Stimulated activated CD4-positive, alpha-beta T cell treated with anti-CD3 and anti-CD28 coated beads, Interleukin-12 subunit alpha, Interleukin-12 subunit beta, amount 100 ng/mL, for 48 hours (primary cell): ENCODE measurements around the gene TRIM17.

Experiments
- DNase-seq, 3 donors: peaks; one replicate each; pipeline ENCODE4 v3.0.0-alpha.2; 2020; ENCODE audit warnings: low read depth in 2 of 3, low spot score in 1 of 3

Gene TRIM17

DNA sequence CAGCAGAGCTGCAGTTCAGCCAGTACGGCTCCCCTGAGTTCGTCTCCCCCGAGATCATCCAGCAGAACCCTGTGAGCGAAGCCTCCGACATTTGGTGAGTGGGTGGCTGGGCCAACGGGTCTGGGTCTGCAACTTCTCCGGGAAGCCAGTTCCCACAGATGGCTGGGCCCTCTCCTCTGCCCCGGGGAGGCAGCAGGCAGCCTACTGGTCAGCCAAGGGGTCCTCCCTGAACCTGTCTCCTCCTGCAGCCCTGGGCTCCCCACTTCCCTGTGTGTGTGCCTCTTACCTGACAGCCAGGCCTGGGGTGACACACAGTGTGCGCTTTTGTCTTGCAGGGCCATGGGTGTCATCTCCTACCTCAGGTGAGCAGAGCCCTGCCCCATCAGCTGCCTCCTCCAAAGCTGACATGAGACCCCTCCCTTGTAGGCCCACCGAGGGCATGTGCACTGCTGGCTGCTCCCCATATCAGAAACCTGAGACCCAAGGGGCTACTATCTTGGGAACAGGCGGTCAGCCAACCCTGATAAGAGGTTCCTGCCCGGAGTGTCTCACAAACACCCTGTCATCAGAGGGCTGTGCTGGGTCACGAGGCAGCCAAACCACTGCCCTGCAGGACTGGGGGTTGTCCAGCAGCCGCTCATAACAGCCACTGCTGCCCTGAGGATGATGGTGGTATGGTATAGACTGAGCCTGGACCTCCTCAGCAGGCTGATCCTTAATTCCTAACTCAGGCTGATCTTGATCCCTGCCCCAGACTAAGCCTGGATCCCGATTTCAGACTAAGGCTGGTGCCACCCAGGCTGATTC is 47.7 kb downstream of the TRIM17 start:
- DNase-seq = no peak

DNA sequence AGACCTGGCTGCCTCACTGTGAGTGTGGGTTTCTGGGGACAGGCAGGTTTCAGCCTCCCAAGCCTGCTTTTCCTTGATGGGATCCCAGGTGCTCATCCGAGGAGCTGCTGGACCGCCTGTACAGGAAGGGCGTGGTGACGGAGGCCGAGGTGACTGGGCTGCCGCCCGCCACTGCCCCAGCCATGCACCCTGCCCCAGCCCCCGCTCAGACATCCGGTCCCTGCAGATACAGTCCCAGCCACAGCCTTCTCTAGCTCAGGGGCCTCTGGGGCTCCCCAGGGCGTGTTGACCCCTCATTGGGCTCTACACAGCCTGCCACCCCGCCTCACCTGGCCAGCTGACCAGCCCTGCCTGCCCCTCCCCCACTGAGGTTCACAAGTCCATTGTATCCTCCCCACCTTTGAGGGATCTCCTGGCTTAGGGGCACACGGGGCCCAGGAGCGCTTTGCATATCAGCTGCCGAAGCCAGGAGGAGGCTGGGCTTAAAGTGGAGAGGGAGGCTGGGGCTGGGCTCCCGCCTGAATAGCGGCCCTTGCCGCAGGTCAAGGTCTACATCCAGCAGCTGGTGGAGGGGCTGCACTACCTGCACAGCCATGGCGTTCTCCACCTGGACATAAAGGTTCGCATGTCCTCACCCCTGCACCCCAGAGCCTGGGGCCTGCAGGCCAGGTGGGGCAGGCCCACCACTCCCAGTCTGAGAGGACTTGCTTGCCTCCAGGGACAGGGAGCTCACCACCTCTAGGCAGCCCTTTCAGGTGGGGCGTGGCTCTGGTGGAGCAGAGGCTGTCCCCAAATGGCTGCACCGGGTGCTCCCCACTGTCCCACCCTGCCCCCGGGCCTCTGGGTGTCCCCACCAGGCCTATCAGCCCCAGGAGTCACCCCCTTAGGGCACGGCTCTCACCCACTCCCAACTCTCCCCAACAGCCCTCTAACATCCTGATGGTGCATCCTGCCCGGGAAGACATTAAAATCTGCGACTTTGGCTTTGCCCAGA is 48.6 kb downstream of the TRIM17 start:
- DNase-seq = no peak

DNA sequence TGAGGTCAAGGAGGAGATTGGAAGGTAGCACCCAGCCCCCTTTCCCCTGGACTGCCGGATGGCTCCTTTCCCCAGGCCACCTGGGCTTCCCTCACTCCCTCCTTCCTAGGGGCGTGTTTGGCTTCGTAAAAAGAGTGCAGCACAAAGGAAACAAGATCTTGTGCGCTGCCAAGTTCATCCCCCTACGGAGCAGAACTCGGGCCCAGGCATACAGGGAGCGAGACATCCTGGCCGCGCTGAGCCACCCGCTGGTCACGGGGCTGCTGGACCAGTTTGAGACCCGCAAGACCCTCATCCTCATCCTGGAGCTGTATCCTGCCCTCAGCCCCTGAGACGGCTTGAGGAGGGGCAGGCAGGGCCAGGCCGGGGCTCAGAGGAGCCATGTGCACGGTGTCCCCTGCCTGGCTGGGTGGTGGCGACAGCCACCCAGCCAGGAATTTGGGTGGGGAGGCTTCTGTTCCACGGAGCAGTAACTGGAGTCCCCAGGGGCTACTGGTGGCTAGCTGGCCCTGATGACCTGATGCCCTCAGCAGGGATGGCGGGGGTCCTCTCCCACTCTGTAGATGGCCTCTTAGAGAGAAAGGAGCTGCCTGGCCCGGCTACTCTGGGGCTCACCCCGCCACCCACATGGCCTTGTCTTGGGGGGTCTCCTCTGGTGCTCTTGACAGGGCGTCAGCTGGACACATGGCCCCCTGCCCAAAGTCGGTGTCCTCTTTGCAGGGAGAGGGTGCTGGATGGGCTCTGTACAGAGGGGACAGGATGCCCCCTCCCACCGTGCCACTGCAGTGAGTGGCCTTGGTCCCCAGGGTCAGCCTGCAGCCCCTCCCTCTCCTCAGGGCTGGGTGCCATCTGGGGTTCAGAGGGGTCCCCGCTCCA is 49.6 kb downstream of the TRIM17 start:
- no peak for DNase-seq

DNA sequence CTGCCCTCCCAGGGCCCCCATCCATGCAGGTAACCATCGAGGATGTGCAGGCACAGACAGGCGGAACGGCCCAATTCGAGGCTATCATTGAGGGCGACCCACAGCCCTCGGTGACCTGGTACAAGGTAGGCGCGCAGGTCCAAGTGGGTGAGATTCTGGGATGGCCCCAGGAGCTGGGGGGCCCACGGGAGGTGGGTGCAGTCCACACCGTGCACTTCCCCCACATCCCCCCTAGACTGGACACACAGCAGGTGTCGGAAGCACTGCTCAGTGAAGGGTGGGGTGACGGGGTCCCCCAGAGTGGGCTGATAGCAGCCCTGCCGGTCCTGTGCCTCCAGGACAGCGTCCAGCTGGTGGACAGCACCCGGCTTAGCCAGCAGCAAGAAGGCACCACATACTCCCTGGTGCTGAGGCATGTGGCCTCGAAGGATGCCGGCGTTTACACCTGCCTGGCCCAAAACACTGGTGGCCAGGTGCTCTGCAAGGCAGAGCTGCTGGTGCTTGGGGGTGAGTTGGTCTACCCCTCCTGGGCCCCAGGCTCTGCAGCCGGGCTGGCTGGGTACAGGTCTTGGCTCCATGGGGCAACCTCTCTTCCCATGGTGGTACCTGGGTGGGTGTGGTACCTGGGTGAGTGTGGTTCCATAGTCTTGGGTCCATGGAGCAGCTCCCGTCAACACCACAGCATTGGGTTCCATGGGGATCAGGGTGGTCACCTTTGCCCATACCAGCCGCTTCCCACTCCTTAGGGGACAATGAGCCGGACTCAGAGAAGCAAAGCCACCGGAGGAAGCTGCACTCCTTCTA is 50.4 kb downstream of the TRIM17 start:
- DNase-seq = no peak

DNA sequence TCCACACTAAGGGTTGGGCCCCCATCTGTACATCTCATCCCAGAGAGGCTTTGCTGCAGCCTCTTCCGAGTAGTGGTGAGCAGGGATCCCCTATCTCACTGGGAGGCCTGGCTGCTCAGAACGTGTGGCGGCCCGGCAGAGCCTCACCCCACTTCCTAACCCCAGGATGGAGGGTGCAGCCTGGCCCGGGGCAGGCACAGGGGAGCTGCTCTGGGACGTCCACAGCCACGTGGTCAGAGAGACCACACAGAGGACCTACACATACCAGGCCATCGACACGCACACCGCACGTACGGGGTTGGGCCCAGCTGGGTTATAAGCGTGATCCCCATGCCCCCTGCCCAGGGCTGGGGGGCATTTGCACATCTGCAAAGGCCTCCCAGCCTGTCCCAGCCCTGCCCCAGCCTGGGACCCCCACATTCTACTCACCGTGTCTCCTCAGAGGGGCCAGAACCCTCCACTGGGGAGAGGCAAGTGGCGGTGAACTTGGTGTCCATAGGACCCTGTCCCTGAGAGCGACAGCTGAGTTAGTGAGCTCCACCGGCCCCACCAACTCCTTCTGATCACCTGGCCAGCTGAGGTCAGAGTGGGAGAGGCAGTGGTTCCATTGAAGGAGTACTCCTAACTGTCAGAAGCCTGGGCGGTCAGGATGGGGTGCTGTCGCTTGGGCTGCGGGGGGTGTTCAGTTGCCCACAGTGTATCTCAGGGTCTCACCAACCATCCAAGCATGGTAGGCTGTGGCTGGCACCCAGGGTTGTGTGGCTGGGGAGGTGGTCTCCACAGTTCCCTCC is 51.2 kb downstream of the TRIM17 start:
- DNase-seq = no peak

DNA sequence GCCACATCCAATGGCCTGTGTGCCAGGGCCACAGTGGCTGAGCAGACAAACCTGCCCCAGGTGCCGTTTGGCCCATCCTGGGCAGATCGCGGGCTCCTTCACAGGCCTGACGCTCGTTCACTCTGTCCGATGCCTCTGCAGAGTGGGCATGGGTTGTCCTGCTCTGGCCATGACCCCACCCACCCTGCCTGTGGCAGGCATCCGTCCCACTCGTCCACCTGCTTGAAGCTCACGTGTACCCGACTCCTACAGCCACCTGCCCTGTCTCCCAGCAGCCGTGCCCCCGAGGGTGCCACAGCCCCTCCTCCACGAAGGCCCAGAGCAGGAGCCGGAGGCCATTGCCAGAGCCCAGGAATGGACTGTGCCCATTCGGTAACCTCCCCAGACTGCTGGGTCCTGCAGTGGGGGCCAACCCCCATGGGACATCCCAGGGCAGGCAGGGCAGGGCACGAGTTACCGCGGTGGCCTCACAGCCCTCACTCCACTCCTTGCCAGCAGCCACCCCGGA is 51.9 kb downstream of the TRIM17 start:
- no peak for DNase-seq

DNA sequence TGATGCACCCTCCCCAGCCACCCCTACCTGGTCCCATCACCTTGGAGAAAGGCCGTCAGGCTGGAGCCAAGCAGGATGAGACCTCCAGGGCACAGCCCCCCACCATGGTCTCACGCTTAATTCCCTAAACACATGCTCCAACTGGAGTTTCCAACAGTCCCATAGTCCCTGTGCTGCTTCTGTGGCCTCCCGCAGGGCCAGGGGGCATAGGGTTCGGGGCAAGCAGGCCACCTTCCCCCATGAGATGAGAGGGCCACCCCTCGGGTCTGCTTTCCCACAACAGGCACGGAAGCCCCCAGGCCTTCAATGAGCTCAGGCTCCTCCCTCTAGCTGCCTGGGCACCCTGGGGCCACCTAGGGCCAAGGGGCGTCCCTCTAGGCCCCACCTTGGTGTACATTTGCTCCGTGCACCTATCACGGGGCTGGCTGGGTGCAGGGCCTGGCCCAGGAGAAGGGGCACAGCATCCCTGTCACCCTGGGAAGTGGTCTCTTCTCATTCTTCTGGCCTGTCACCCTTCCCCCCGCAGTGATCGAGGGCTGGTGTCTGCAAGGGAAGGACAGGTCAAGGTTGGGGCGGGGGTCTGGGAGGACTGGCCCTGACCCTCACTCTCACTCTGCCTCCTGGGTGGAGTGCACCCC is 52.5 kb downstream of the TRIM17 start:
- DNase-seq = no peak

DNA sequence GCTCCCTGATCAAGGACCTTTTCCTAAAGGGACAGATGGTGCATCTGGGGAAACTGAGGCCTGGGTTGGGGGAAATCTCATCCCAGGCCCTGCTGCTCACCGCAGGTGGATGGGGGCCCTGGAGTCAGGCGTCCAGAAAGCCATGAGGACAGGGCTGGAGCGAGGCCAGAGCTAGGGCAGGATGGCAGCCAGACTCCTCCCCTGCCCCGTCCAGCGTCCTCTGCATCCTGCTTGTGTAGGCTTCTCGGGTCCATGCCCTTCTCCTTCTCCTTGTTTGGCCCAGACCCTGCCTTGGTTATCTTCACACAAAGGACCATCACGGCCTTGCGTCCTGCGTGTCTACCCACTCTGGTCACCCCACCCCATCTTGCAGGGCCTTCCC is 53.0 kb downstream of the TRIM17 start:
- DNase-seq = no peak

DNA sequence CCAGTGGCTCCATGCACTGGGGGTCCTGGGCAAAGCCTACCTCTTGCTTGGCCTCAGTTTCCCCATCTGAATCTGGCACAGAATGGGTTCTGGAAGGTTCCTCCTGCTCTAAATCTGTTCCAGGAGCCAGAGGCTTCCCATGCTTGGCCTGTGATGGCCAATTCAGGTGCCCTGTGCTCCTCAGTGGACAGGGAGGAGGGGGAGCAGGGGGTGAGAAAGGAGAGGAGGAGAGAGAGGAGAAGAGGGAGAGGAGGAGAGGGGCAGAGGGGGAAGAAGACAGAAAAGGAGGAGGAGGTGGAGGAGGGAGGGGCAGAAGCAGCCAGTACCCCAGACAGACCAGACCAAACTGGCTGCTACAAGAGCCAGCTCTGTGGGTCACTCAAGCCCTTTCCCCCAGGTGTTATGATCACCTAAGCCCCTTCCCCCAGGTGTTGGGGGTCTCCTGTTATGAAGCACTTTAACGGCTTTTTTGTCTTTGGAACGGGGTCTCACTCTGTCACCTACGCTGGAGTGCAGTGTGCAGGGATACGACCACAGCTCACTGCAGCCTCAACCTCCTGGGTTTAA is 53.7 kb downstream of the TRIM17 start:
- DNase-seq = no peak

DNA sequence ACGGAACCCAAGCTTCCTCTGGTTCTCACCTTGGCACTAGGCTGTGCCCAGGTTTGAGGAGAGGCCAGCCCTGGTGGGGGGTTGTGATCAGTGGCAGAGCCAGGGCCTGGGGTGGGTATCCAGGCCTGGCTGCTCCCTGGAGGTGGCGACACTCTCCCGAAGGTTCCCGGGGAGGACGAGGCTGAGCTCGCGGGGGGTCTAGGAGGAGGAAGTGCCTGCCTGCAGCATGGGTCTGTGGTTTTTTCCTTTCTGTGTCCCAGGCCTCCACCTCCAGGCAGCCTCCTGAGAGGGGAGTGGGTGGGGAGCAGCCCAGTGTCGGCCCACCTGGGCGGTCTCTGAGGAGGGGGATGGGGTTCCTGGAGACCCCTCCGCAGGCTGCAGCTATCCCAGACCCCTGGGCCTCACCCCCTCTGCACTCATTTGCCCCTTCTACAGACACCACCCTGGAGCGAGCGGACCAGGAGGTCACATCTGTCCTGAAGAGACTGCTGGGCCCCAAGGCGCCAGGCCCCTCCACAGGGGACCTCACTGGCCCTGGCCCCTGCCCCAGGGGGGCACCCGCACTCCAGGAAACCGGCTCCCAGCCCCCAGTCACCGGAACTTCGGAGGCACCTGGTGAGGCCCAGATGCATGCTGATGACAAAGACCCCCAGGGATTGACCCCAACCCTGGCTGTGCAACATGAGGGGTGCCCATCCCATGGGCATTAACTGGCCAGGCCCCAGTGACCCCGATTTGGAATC is 54.3 kb downstream of the TRIM17 start:
- no peak for DNase-seq

DNA sequence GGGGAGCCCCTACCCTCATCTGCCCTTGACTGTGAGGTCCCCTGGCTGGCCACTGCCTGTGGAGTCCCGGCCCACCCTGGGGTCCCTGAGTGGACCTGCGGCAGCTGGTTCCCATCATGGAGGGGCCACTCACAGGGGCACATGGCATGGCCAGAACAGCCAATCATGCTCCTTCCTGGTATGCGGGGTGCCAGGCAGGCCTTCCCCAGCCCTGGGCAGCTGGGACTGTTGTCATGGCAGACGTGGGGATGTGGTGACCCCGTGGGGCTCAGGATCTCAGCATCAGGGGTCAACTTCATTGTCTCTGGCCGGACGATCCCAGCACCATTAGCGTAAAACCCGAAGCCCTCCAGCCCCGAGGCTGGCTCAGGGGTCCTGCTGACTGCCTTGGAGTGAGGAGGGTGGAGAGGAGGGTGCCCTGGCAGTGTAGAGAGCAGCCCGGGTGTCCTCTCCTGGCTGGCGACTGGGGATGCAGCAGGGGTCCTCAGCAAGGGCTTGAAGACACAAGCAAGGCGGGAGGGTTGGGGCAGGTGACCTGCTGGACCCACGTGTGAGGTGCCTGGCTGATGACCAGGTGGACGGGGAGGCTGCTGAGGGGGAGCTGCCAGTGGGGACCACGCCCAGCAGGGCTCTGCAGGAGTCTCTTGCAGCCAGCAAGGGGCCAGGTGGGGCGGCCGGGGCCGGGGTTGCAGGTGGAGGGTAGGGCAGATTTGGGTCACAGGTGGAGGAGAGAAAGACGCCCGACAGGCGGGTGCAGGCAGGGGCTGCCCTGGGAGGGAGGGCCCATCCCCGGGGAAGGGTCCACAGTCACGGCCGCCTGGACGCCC is 55.1 kb downstream of the TRIM17 start:
- DNase-seq = no peak

DNA sequence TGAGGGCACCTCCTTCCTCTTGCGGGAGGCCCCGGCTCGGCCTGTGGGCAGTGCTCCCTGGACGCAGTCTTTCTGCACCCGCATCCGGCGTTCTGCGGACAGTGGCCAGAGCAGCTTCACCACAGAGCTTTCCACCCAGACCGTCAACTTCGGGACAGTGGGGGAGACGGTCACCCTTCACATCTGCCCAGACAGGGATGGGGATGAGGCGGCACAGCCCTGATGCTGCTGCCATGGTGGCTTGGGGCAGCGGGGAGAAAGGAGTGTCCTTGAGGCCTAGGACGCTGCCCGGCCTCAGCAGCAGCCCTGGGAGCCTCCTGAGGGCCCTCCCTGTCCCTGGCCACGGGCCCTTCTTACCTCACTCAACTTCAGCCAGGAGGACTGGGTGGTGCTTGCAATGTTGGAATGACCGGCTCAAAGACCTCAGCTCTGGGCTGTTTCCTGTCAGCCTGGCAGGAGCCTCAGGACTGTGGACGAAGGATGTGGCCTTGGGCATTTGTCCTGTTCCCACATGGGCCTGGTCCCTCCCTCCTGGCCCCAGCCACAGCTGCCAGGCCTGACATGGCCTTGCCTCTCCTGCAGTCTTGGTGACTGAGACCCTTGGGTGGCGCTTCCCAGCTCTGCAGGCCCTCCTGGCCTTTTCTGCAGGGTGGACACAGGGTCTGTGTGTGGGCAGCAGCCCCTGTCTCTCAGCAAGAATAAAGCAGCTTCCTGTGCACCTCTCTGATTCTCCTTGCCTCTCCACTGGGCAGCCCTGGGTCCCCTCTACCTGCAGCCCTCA is 55.9 kb downstream of the TRIM17 start:
- no peak for DNase-seq

DNA sequence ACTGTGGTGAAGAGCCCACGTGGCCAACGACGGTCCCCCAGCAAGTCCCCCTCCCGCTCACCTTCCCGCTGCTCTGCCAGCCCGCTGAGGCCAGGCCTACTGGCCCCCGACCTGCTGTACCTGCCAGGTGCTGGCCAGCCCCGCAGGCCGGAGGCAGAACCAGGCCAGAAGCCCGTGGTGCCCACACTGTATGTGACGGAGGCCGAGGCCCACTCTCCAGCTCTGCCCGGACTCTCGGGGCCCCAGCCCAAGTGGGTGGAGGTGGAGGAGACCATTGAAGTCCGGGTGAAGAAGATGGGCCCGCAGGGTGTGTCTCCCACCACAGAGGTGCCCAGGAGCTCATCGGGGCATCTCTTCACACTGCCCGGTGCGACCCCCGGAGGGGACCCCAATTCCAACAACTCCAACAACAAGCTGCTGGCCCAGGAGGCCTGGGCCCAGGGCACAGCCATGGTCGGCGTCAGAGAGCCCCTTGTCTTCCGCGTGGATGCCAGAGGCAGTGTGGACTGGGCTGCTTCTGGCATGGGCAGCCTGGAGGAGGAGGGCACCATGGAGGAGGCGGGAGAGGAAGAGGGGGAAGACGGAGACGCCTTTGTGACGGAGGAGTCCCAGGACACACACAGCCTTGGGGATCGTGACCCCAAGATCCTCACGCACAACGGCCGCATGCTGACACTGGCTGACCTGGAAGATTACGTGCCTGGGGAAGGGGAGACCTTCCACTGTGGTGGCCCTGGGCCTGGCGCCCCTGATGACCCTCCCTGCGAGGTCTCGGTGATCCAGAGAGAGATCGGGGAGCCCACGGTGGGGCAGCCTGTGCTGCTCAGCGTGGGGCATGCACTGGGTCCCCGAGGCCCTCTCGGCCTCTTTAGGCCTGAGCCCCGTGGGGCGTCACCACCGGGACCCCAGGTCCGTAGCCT is 56.8 kb downstream of the TRIM17 start:
- no peak for DNase-seq

DNA sequence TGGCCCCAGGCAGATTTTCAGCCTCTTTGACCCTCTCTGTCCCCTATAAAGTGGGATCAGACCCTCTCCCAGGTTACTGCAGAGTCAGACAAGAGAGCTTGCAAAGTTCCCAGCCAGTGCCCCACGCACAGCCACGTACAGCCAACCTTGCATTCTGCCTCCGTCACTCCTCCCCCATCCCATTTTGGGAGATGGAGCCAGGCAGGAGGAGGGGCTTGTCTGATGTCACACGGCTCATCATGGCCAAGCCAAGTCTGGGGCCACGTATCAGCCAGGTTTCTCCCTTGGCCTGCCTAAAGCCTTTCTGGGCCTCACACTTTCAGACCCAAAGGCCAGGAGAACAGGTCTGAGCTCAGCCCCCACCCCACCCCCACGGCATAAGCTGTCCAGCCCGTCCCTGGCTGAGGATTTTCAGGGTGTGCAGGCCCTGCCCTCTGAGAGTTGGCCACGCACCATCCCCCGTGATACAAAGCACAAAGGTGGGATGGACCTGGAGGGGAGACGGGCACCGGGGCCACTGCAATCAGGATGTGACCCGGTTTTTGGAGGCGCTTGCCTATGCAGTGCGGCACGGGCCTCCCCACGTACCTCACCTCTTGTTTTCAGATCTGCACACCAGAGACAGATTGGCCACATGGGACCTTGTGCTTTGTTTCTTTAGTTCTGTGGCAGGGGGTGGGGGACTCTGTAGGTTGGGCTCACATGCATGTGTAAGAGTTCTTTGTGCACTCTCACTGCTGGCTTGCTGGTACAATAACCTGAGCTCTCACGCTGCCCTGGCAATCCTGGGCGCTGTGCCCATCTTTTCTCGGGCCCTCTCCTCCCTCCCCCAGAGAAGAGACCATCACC is 57.7 kb downstream of the TRIM17 start:
- no peak for DNase-seq
